K562 (cell line): ENCODE data around the gene STK32C. TPM values are rescaled to one million over a fixed set of nuclear protein-coding genes. Genes with fewer than 3 reads are reported as not detected.

Experiments used
- DPF2 ChIP-seq: fragments of 450-650 bp; IDR thresholded peaks from 2 replicates; pipeline ENCODE4 v1.6.1; 2016
- ELF4 ChIP-seq: fragments of 450-650 bp; formaldehyde crosslinking; IDR thresholded peaks from 2 replicates; pipeline ENCODE4 v1.4.0; 2022; ENCODE audit warnings: missing genetic modification characterization
- MIER1 ChIP-seq: fragments of 450-650 bp; IDR thresholded peaks from 2 replicates; pipeline ENCODE4 v1.6.1; 2016; ENCODE audit warnings: antibody characterized with exemption, mild to moderate bottlenecking, low read depth
- NFIC ChIP-seq: fragments of 450-650 bp; IDR thresholded peaks from 2 replicates; pipeline ENCODE4 v1.6.1; 2017; ENCODE audit warnings: mild to moderate bottlenecking, inconsistent platforms
- TAF15 ChIP-seq: fragments of 200-400 bp; formaldehyde crosslinking; IDR thresholded peaks from 2 replicates; pipeline ENCODE4 v1.6.1; 2017; ENCODE audit warnings: mild to moderate bottlenecking, low read depth, low read length, moderate library complexity
- TEAD2 ChIP-seq: fragments of 450-650 bp; IDR thresholded peaks from 2 replicates; pipeline ENCODE4 v1.6.1; 2016; ENCODE audit warnings: missing genetic modification characterization, control low read depth, missing compliant biosample characterization
- ZNF586 ChIP-seq: fragments of 450-650 bp; formaldehyde crosslinking; conservative IDR thresholded peaks from 2 replicates; pipeline ENCODE4 v1.4.0; 2020; ENCODE audit warnings: mild to moderate bottlenecking, moderate library complexity
- polyA plus RNA-seq, 8 experiments: library from polyadenylated mRNA; depleted of rRNA in 4 of 8; stranded (reverse) in 5 of 8; unstranded in 3 of 8; fragments of >200 nt; fragmentation: Nextera tagmentation in 2 of 8; fragmentation: Illumina TruSeq in 1 of 8; extraction: Ambion mirVana in 2 of 8; extraction: Trizol in 1 of 8; gene quantifications; 2 replicates each; pipeline versions ENCODE4 v1.2.1 to v1.2.3, GENCODE V29; 2011 to 2014; ENCODE audit warnings: inconsistent platforms in 1 of 8, missing spikeins in 1 of 8
- total RNA-seq, 7 experiments: library from RNA; depleted of rRNA in 6 of 7; stranded (reverse); fragments of >200 nt in 6 of 7; fragmentation: Illumina TruSeq in 2 of 7; extraction: Trizol in 2 of 7; gene quantifications; 2 replicates each; pipeline versions ENCODE4 v1.2.1 to v1.2.3, GENCODE V29; 2011 to 2021; ENCODE audit warnings: low replicate concordance in 1 of 7
- TF ChIP-seq, protein P1 (sequence below): fragments of 200-800 bp; sonication (Bioruptor generic); IDR thresholded peaks from 2 replicates; pipeline ENCODE4 v1.6.1; 2016; ENCODE audit warnings: missing genetic modification characterization, missing compliant biosample characterization

The STK32C gene
- total and polyA plus RNA-seq, 9 of the 15 experiments (the other 6 are each of a cell fraction or from before 2014, with no cell fraction given), result 1.5 to 20.9 (median 6.5) TPM

DNA sequence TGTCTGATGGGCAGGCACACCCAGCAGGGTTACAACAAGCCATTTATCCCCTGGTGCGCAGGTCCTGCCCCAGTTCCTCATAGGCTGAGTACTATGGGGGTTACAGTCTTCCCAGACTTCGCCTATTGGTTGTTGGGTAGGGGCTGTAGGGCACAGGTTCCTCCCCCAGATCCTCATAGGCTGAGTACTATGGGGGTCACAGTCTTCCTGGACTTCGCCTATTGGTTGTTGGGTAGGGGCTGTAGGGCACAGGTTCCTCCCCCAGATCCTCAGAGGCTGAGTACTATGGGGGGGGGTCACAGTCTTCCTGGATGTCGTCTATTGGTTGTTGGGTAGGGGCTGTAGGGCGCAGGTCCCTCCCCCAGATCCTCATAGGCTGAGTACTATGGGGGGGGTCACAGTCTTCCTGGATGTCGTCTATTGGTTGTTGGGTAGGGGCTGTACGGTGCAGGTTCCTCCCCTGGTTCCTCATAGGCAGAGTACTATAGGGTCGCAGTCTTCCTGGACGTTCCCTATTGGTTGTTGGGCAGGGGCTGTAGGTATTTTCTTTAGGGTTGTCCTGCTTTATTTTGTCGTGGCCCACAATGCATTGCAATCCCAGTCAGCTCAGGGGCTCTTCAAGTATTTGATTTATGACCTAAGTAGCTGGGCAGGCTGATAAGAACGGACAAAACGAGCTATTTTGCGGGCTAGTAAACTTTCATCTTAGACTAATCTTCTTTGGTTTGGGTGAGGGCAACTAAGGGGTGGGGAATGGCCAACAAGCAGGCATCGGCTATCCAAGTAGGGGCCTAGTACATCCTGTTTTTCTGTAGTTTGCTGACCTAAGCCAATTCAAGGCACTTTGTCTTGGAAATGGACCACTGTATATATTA lies 27.7 kb upstream of the STK32C start (continued):
- TF ChIP-seq, protein P1, sequence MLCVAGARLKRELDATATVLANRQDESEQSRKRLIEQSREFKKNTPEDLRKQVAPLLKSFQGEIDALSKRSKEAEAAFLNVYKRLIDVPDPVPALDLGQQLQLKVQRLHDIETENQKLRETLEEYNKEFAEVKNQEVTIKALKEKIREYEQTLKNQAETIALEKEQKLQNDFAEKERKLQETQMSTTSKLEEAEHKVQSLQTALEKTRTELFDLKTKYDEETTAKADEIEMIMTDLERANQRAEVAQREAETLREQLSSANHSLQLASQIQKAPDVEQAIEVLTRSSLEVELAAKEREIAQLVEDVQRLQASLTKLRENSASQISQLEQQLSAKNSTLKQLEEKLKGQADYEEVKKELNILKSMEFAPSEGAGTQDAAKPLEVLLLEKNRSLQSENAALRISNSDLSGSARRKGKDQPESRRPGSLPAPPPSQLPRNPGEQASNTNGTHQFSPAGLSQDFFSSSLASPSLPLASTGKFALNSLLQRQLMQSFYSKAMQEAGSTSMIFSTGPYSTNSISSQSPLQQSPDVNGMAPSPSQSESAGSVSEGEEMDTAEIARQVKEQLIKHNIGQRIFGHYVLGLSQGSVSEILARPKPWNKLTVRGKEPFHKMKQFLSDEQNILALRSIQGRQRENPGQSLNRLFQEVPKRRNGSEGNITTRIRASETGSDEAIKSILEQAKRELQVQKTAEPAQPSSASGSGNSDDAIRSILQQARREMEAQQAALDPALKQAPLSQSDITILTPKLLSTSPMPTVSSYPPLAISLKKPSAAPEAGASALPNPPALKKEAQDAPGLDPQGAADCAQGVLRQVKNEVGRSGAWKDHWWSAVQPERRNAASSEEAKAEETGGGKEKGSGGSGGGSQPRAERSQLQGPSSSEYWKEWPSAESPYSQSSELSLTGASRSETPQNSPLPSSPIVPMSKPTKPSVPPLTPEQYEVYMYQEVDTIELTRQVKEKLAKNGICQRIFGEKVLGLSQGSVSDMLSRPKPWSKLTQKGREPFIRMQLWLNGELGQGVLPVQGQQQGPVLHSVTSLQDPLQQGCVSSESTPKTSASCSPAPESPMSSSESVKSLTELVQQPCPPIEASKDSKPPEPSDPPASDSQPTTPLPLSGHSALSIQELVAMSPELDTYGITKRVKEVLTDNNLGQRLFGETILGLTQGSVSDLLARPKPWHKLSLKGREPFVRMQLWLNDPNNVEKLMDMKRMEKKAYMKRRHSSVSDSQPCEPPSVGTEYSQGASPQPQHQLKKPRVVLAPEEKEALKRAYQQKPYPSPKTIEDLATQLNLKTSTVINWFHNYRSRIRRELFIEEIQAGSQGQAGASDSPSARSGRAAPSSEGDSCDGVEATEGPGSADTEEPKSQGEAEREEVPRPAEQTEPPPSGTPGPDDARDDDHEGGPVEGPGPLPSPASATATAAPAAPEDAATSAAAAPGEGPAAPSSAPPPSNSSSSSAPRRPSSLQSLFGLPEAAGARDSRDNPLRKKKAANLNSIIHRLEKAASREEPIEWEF (CRISPR knock-in tag), result no peak
- peak; percentile 70 for TF ChIP-seq DPF2
- TF ChIP-seq MIER1, result no peak
- no peak for TF ChIP-seq NFIC
- no peak for TF ChIP-seq ELF4
- TF ChIP-seq TAF15, result no peak
- no peak for TF ChIP-seq TEAD2
- TF ChIP-seq ZNF586, result no peak
